KOPT-K1 (cell line): ENCODE measurements around the gene TMEM255A.

ENCODE experiments used
- H3K27ac ChIP-seq: fragments of 200-600 bp; sonication (generic); 2 replicates; pipeline ENCODE4 v1.5.1; 2016; ENCODE audit warnings: antibody characterized with exemption, mild to moderate bottlenecking, low read depth, low read length; ENCODE audit not compliant: poor library complexity, severe bottlenecking
- H3K36me3 ChIP-seq: fragments of 200-600 bp; sonication (generic); 2 replicates; pipeline ENCODE4 v1.5.1; 2017; ENCODE audit warnings: antibody characterized with exemption, mild to moderate bottlenecking, low read length, moderate library complexity; ENCODE audit not compliant: insufficient read depth
- H3K9me3 ChIP-seq: fragments of 200-600 bp; sonication (generic); 2 replicates; pipeline ENCODE4 v1.5.1; 2017; ENCODE audit warnings: antibody characterized with exemption, low read length, mild to moderate bottlenecking; ENCODE audit not compliant: insufficient read depth, poor library complexity, severe bottlenecking

TMEM255A gene

GRCh38 chrX:120293015-120293414 is 18.2 kb downstream of the TMEM255A start:
- H3K27ac ChIP-seq = no peak overlapping the region
- no peaks in the 10 kb centered on the region for H3K9me3 ChIP-seq
- H3K36me3 ChIP-seq = no peaks in the 10 kb centered on the region

DNA sequence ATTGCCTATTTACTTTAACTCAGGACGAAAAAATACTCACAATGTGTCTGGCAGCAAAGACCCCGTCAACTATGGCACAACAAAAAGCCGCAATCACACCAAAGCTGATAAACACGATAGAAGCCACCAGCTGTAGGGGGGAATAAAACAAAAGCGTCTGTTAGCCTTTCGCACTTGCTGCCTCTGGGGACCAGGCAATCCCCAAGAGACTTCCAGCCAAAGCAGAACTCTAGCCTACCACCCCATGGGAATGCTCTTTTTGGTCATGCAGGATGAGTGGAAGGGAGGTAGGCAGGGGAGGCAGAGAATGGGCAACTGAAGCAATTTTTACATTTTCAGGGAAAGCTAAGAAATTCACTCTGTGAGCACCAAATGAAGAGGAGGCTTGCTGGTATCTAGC is 20.1 kb downstream of the TMEM255A start:
- no peaks in the 10 kb centered on the region for H3K9me3 ChIP-seq
- no peak overlapping the region for H3K27ac ChIP-seq
- H3K36me3 ChIP-seq = no peaks in the 10 kb centered on the region

DNA sequence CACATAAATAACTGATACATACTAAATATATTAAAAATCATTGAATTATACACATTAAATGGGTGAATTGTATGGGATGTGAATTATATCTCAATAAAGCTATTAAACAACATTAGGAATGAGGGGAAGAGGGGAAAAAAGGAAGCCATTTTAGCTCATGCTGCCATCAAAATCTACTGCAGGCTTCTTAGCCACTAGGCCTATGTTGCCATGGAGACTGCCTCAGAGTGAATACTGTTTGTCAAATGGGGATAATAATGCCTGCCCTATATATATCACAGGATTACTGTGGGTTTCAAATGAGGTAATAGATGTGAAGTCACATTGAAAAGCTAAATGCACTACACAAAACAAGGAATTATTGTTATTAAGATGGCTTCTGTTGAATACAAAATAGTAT is 21.2 kb downstream of the TMEM255A start:
- Histone ChIP-seq H3K27ac (no peak overlapping the region), H3K9me3 (no peaks in the 10 kb centered on the region), H3K36me3 (no peaks in the 10 kb centered on the region)

GRCh38 chrX:120287513-120288112 is 23.6 kb downstream of the TMEM255A start:
- no peaks in the 10 kb centered on the region for H3K9me3 ChIP-seq
- no peaks in the 10 kb centered on the region for H3K36me3 ChIP-seq
- H3K27ac ChIP-seq = no peak overlapping the region

DNA sequence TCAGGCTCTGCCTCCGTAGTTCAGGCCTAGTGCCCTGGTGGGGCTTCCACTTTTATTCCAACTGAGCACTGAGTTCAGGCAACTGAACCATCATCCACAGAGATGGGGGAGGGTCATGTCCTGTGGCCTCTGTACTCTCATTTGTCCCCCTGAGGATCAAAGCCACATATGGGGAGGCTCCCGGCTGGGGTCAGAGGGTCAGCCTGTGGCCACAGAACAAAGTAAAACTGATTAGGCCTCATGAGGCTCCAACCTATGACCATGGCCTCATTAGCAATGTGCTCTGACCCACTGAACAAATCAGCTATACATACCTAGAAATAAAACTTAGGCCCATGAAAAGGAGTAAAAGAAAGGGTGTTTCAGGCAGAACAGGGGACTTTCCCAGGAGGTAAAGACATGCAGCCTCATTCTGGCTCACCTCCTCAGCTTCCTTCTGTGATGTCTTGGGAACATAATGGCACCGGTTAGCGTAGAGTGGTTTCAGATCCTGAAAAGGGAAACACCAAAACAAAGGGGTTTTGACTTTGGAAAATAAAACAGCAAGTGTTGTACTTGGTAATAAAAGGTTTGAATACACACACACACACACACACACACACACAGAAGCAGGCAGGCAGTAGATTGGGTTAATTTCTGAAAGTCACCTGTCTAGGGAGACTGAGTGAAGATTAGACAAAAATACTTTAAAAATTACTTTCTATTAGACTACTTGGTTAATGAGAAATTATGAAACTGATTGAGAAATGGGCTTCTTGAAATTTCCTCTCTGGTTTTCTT is 24.3 kb downstream of the TMEM255A start:
- H3K36me3 ChIP-seq = no peaks in the 10 kb centered on the region
- no peaks in the 10 kb centered on the region for H3K9me3 ChIP-seq
- no peak overlapping the region for H3K27ac ChIP-seq

DNA sequence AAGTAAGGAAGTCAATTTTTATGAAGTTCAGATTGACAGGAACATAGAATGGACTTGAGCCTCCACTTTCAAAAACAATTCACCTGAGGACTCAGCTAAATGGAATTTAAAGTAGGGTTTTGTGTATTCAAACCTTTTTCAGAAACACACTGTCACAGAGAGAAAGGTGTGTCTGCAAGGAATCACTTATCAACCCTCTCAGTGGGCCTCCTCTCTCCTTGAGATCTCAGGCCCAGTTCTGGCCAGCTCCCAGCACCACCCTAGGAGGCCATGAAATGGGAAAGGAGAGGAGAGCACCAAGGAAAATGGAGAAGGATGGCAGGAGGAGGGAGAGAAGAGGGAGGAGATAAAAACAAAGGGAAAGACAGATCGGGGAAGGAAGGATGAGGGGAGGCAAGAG is 28.6 kb downstream of the TMEM255A start:
- H3K9me3 ChIP-seq = no peaks in the 10 kb centered on the region
- no peaks in the 10 kb centered on the region for H3K36me3 ChIP-seq

GRCh38 chrX:120281761-120282160 is 29.5 kb downstream of the TMEM255A start:
- Histone ChIP-seq H3K36me3 (no peaks in the 10 kb centered on the region), H3K9me3 (no peaks in the 10 kb centered on the region), H3K27ac (no peak overlapping the region)

More for the DNA sequence above, 28.6 kb downstream of the TMEM255A start:
- no peak overlapping the region for H3K27ac ChIP-seq

DNA sequence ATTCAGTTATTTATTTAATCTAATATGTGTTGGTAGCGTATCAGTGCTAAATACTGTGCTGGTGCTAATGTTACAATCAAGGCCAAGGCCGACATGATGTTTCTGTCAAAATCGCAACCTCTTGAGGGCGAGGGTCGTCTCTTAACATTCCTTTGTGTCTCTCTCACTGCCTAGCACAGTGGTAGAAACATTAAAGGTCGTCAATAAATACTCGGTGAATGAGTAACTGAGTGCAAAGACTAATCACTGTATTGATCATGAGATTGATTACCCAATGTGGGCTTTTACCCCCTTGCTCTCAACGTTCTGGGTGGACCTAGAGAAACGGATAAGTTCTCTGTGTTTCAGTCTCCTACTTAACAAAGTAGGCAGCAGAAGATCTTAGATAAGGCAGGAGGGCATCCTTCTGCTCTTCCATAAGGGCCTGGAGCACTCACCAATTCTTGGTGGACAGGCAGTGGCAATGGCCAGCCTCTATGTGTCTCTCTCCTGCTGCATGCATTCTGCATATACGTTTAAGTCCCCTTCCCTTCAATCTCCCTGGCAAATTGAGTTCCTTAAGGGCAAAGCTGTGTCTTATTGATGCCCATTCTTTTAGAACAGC is 30.1 kb downstream of the TMEM255A start:
- Histone ChIP-seq H3K27ac (no peak overlapping the region), H3K36me3 (no peaks in the 10 kb centered on the region), H3K9me3 (no peaks in the 10 kb centered on the region)

DNA sequence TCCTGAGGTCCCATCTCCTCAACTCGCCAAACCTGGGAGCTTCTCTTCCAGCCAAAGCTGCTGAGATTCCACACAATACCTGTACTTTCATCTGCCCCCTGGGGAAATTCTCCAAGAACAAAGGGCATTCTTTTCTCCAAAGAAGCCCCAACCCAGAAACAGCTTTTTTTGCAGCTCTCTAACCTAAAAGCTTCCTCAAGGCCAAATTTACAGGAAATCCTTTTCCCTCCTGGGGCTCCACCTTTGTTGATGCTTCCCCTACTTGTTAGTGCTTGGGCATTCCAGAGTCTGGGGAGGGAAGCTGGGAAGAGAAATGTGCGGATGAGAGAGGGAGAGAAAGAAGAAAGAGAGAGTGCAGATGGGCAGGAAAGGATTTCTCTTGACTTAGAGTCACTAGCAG is 36.3 kb downstream of the TMEM255A start:
- Histone ChIP-seq H3K27ac (no peak overlapping the region), H3K9me3 (no peaks in the 10 kb centered on the region)

DNA sequence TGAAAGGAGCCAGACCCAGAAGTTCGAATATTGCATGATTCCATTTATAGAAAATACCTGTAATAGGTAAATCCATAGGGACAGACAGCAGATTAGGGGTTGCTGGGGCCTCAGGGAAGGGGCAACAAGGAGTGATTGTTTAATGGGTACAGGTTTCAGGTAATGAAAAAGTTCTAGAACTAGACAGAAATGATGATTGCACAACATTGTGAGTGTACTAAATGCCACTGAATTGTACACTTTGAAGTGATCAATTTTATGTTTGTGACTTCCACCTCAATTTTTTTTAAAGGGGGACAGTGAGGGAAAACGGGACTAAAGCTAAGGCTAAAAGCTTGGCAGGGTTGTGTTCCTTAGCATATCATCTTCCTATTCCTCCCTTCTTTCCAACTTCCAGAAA is 37.1 kb downstream of the TMEM255A start:
- no peak overlapping the region for H3K27ac ChIP-seq
- H3K36me3 ChIP-seq = no peaks in the 10 kb centered on the region
- no peaks in the 10 kb centered on the region for H3K9me3 ChIP-seq

More for the DNA sequence above, 36.3 kb downstream of the TMEM255A start:
- no peaks in the 10 kb centered on the region for H3K36me3 ChIP-seq

- no peak overlapping the region for H3K27ac ChIP-seq
- H3K9me3 ChIP-seq = no peaks in the 10 kb centered on the region
- H3K36me3 ChIP-seq = no peaks in the 10 kb centered on the region
These were observed 40.0 kb downstream of the TMEM255A start for GRCh38 chrX:120271218-120271617.

DNA sequence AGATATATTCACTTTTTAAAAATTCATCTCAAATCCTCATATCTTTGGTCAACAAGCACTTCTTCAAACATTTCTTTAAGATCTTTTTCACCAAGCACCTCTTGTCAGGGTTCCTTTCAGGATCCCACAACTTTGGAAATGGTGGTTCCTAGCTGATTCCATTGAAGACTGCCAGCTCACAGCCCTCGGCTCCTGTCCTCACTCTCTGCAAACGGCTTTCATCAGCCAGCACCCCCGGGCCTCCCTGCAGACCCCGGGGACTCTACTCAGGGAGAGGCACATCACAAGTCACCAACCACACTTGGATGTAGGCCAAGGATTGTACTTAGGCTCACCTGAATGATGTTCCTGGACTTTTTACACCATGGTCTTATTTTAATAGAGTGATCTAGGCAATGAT is 40.7 kb downstream of the TMEM255A start:
- no peaks in the 10 kb centered on the region for H3K9me3 ChIP-seq
- H3K36me3 ChIP-seq = no peaks in the 10 kb centered on the region
- H3K27ac ChIP-seq = no peak overlapping the region

DNA sequence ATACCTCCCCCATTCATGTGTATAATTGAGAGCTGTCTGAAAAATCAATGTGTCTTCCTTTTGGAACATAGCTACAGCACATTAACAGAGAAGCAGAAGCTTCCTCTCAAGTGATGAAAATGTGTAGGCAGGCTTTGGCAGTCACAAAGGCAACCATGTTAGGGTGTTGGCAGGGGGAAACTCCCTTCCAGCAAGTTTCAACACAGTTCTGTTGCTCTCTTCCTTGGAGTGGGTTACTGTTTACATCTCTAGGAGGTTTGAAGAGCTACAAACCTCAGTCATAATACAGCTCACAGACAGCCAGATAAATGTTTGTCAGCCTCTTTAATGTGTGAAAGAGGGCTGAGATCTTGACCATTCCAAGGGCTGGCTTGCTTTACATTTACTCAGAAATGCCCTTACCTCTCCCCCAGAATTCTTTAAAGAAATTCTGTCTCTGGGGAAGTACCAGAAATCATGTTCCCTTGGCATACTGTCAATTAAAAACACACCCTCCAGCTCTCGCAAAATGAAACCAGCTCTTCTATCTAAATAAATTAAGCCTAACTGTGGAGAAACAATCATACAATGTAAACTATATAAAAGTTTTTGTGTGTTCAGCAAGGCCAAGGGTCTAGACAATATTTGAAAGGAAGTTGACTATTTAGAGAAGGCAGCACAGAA is 41.8 kb downstream of the TMEM255A start:
- Histone ChIP-seq H3K9me3 (no peaks in the 10 kb centered on the region), H3K27ac (no peak overlapping the region), H3K36me3 (no peaks in the 10 kb centered on the region)

DNA sequence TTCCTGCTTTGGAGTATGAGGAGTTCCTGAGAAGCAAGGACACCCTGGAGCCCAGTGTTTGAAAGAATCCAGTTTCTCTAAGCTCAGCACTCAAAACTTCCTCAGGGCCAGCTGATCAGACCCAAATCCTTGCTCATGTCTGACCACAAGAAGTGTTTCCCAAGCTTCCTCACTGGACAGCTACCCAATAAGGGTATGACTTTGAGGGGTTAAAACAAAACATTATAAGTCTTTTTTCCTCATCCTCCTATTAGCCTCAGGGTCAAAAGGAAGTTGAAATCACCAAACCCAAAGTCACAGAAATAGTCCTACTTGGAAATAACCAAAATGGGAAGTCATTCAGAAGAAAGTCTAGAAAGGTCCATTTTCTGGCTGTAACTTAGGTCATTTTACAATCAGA is 46.9 kb downstream of the TMEM255A start:
- H3K9me3 ChIP-seq = no peaks in the 10 kb centered on the region
- H3K36me3 ChIP-seq = no peaks in the 10 kb centered on the region
- no peak overlapping the region for H3K27ac ChIP-seq
